HUES6 (cell line): ENCODE results near the gene STIM2.

Source experiments
- H3K27ac ChIP-seq: 2 replicates; pipeline ENCODE4 v1.7.0; 2013; ENCODE audit warnings: low read depth, mild to moderate bottlenecking, low read length, inconsistent platforms
- H3K27me3 ChIP-seq: 2 replicates; pipeline ENCODE4 v1.6.1; 2013; ENCODE audit warnings: low read length; ENCODE audit not compliant: control insufficient read depth, insufficient read depth
- H3K36me3 ChIP-seq: 2 replicates; pipeline ENCODE4 v1.6.1; 2013; ENCODE audit warnings: low read length; ENCODE audit not compliant: control insufficient read depth, insufficient read depth
- H3K4me1 ChIP-seq: 2 replicates; pipeline ENCODE4 v1.6.1; 2013; ENCODE audit warnings: low read length; ENCODE audit not compliant: control insufficient read depth, insufficient read depth
- H3K4me3 ChIP-seq: 2 replicates; pipeline ENCODE4 v1.5.1; 2013; ENCODE audit warnings: low read depth, low read length
- H3K9ac ChIP-seq: one replicate; pipeline ENCODE4 v1.6.1; 2013; ENCODE audit warnings: mild to moderate bottlenecking, low read length
- H3K9me3 ChIP-seq: 2 replicates; pipeline ENCODE4 v1.6.1; 2013; ENCODE audit warnings: low read depth, low read length; ENCODE audit not compliant: control insufficient read depth, insufficient read depth

The STIM2 gene

DNA sequence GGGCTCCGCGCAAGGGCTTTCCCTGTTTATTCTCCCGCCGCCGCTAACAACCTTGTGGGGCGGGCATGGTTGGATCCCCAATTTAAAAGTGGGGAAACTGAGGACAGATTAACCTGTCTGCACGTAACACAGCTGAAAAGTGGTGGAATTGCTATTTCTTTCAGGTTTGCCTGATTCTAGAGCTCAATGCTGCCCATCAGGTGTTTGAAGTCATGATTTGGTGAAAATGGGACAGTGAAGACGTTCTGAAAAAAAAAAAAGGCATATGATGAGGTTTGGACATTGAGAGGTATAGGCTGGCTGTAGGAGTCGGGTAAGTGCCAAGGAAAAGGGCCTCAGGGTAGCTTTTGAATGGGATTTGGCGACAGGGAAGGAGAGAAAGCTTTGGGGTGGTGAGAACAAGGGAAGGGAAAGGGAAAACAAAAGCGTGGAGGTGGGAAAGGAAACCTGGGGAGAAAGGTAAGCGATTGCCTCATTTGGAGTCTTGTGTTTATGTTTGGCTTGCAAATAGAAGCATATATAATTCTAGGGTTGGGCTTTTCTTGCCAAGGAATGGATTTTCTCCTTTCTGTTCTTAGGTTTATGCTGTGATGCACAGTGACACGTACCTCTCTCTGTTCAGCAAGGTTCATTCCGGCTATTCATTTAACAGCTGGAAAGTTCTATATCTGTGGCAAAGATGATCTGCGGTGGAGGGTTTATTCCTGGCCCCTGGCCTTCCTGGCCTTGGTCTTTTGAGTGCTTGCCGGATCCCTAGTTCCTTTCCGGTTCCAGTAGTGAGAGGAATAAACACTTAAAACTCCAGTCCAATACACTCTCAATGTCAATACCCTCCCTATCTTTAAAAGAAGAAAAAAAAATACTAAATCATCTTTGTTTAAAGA lies 2.4 kb upstream of the STIM2 start:
- Histone ChIP-seq H3K9me3 (no peaks in the 10 kb centered on the region), H3K36me3 (no peaks in the 10 kb centered on the region), H3K4me1 (peaks cover 27% of the 10 kb centered on the region), H3K9ac (peak overlapping the region; percentile 56), H3K27me3 (peaks cover 8% of the 10 kb centered on the region; the same call in 1 of the 2 replicates), H3K4me3 (peak overlapping the region; percentile 83), H3K27ac (no peak overlapping the region)

DNA sequence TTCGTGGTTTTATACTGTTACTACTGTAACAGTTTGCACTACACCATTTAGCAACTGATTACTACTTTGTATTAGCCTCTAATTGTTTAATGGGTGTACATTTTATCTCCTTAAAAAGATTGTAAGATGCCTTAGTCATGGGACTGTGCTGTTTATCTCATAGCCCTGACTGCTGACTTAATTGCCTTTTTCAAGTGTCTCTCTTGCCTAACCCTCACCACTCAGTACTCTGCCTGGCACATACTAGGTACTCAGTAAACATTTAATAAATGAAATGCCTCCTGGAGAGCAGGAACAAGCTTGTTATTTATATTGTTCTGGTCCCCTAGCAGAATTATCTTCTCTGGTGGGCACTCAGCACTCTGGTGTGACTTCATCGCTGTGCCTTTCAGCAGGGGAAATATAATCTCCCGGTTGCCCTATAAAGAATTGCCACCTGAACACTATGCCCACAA lies 1.7 kb upstream of the STIM2 start:
- Histone ChIP-seq H3K4me3 (peak overlapping the region; percentile 83), H3K27ac (no peak overlapping the region), H3K9me3 (no peaks in the 10 kb centered on the region), H3K27me3 (peaks cover 12% of the 10 kb centered on the region; the same call in 1 of the 2 replicates), H3K4me1 (peaks cover 32% of the 10 kb centered on the region), H3K36me3 (no peaks in the 10 kb centered on the region), H3K9ac (no peak overlapping the region)

DNA sequence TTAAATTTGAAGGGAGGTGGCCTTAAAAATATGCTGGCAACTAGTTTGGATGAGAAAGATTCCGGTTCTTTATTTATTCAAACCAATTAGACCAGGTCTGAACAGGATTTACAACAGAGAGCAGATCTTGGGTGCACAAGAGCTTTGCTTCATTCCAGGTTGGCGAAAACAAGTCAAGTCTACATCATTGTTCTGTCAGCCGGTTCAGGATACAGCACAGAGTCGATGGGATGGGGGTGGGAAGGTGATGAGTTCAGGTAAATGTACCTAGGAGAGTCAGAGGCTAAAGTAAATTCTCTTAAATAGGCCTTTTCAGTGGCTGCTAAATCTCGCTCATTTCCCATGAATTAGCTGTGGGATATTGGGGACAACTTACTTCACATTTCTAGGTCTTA lies 882 bp upstream of the STIM2 start:
- Histone ChIP-seq H3K27ac (no peak overlapping the region), H3K9me3 (no peaks in the 10 kb centered on the region), H3K36me3 (no peaks in the 10 kb centered on the region)

DNA sequence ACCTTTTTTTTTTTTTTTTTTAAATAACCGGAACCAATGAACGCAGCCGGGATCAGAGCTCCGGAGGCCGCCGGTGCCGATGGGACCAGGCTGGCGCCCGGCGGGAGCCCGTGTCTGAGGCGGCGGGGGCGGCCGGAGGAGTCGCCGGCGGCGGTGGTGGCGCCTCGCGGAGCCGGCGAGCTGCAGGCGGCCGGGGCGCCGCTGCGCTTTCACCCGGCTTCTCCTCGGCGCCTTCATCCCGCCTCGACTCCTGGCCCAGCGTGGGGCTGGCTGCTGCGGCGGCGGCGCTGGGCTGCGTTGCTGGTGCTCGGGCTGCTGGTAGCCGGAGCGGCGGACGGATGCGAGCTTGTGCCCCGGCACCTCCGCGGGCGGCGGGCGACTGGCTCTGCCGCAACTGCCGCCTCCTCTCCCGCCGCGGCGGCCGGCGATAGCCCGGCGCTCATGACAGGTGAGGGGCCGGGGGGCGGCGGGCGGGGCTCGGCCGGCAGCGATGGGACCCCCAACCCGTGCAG lies 337 bp downstream of the STIM2 start:
- Histone ChIP-seq H3K36me3 (no peaks in the 10 kb centered on the region), H3K9me3 (no peaks in the 10 kb centered on the region), H3K4me3 (peak overlapping the region; percentile 91), H3K27ac (no peak overlapping the region; the same call in 1 of the 2 replicates), H3K4me1 (peaks cover 47% of the 10 kb centered on the region), H3K9ac (peak overlapping the region; percentile 66), H3K27me3 (peaks cover 12% of the 10 kb centered on the region; the same call in 1 of the 2 replicates)

More for the DNA sequence above, 882 bp upstream of the STIM2 start:
- H3K4me1 ChIP-seq = peaks cover 40% of the 10 kb centered on the region
- peaks cover 12% of the 10 kb centered on the region; the same call in 1 of the 2 replicates for H3K27me3 ChIP-seq
- peak overlapping the region; percentile 76 for H3K9ac ChIP-seq
- H3K4me3 ChIP-seq = peak overlapping the region; percentile 91

DNA sequence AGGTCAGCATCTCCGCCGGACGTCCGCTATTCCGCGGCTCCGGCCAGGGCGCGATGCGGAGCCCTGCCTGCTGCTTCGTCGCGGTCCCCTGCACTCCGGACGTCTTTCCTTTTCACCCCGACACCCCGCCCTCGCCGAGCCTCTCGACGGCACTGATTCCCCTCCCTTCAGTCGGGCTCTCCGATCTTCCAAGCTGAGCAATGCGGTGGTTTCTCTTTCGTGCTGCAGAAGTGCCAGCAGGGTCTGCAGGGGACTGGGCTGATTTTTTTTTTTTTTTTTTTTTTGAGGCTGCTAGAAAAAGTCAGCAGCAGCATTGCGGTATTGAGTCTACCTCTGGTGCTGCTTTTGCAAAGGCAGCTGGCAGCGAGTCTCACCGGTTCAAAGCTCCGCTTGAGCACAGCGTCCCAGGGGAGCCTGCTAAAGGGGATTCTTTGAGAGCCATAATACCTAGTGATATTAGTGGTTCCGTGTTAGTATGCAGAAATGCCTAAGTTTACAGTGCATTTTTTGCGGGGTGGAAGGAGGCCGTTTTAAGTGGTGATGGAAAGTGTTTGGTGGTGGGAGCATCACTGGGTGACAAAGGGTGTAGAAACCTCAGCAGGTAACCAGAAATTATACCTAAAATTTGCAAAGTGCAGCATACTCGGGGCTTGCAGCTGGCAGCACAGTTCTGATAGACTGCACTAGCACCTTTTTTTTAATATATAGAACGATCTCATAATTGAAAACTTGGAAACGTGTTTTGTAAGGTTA lies 969 bp downstream of the STIM2 start:
- Histone ChIP-seq H3K4me3 (peak overlapping the region; percentile 91), H3K9ac (peak overlapping the region; percentile 66), H3K36me3 (no peaks in the 10 kb centered on the region), H3K27ac (no peak overlapping the region), H3K4me1 (peaks cover 53% of the 10 kb centered on the region), H3K27me3 (peaks cover 12% of the 10 kb centered on the region; the same call in 1 of the 2 replicates), H3K9me3 (no peaks in the 10 kb centered on the region)

DNA sequence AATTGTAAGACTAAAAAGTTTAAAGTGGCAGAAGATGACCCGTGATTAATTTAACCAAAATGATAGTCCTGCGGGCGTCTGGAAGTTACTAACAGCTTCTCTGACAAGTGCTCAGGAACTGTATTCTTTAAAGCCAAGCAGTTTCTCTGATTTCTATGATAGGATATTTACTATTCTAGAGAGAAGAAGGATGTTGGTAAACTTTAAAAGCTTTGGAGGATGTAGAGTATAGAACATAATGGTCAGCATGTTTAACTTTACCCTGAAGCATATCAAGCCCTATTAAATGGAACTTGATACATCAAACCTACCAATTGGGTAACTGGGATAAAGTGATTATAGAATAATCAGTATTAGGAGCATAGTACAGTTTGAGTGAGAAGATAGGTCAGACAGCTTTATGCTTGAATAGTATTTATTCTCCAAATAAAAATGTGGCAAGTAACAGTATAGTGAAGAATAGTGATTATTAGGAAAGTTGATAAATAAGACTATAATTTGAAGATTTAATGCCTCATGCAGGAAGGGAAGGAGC lies 1.8 kb downstream of the STIM2 start:
- no peak overlapping the region for H3K27ac ChIP-seq
- H3K4me1 ChIP-seq = peaks cover 56% of the 10 kb centered on the region
- peaks cover 12% of the 10 kb centered on the region; the same call in 1 of the 2 replicates for H3K27me3 ChIP-seq
- H3K36me3 ChIP-seq = no peaks in the 10 kb centered on the region
- no peak overlapping the region for H3K9ac ChIP-seq
- H3K4me3 ChIP-seq = peak overlapping the region; percentile 91
- no peaks in the 10 kb centered on the region for H3K9me3 ChIP-seq

DNA sequence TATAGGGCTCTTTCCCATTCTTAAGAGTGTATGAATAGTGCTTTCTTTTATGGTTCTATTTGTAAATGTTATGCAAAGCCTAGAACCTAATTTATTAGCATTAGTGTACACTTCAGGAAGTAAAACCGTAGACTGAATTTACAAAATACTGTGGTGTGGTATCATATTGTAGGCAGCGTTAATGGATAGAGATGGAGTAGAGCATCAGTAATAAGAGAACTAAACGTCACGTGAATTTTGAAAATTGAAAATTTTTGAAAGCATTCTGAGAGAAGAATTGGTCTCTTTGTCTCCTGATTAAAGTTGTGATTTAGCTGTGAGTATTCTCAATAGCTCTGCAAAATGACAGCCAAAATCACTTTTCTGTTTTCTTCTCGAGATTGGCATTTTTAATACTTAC lies 2.9 kb downstream of the STIM2 start:
- H3K27ac ChIP-seq = no peak overlapping the region
- H3K27me3 ChIP-seq = peaks cover 12% of the 10 kb centered on the region; the same call in 1 of the 2 replicates
- H3K4me3 ChIP-seq = peak overlapping the region; percentile 27; the same call in 1 of the 2 replicates
- H3K9ac ChIP-seq = no peak overlapping the region
- H3K4me1 ChIP-seq = peaks cover 52% of the 10 kb centered on the region
- no peaks in the 10 kb centered on the region for H3K36me3 ChIP-seq
- H3K9me3 ChIP-seq = no peaks in the 10 kb centered on the region

DNA sequence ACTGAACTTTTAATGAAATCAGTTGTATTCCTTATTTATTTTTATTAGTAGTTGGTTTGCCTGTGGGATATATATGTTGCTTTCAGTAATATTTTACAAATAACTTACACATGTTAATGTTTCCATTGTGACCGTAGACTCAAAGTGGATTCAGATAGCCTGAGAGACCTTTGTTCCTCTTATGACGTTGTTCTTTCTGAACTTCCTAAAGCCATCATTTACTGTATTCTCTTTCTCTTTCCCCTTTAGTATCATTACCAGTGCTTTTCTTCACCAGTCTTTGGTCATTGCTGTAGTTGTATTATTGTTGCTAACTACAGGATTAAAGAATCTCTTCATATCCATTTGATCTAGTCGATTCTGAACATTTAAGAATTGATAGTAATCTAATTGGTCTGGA lies 4.3 kb downstream of the STIM2 start:
- H3K27me3 ChIP-seq = peaks cover 12% of the 10 kb centered on the region; the same call in 1 of the 2 replicates
- H3K27ac ChIP-seq = no peak overlapping the region
- no peaks in the 10 kb centered on the region for H3K36me3 ChIP-seq
- no peak overlapping the region for H3K9ac ChIP-seq
- no peaks in the 10 kb centered on the region for H3K9me3 ChIP-seq
- H3K4me3 ChIP-seq = no peak overlapping the region
- H3K4me1 ChIP-seq = peaks cover 38% of the 10 kb centered on the region

DNA sequence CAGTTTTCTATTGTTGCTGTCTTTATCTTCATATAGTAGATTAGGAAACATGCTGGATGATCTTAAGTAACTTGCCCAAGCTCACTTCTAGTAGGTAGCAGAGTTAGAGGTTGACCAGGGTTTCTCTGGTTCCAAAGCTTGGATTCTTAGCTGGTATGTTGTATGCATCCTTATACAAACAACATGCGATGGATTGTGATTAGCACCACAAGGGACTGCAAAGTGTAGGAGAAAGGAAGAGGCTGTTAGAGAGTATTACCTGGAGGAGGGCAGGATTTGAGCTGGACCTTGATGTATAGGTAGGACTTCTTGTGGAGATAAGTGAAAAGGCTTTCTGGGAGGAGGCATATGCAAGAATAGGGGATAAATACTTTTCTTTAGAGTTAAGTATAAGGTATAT lies 5.6 kb downstream of the STIM2 start:
- H3K9me3 ChIP-seq = no peaks in the 10 kb centered on the region
- peaks cover 12% of the 10 kb centered on the region; the same call in 1 of the 2 replicates for H3K27me3 ChIP-seq
- no peak overlapping the region for H3K9ac ChIP-seq
- no peak overlapping the region for H3K27ac ChIP-seq
- H3K36me3 ChIP-seq = no peaks in the 10 kb centered on the region
- H3K4me3 ChIP-seq = no peak overlapping the region
- peaks cover 37% of the 10 kb centered on the region for H3K4me1 ChIP-seq

DNA sequence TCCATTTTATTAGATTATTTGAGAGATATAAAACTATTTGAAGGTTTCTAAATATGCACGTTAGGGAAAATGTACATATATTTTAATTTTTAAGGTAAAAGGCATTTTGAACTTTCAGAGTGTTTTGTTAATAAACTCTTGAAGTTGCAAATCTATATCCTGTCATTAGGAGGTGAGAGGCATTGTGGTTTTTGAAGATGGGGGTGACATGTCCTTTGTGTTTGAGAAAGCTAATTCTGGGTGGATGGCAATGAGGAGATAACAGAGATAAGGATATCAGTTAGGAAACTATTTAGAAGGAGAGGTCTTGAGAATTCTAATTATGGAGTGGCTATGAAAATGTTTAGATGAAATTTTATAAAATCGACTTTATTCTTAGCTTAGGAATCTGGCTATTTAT lies 6.1 kb downstream of the STIM2 start:
- no peak overlapping the region for H3K4me3 ChIP-seq
- no peaks in the 10 kb centered on the region for H3K9me3 ChIP-seq
- H3K4me1 ChIP-seq = peaks cover 39% of the 10 kb centered on the region
- peaks cover 12% of the 10 kb centered on the region; the same call in 1 of the 2 replicates for H3K27me3 ChIP-seq
- no peak overlapping the region for H3K27ac ChIP-seq
- no peaks in the 10 kb centered on the region for H3K36me3 ChIP-seq
- H3K9ac ChIP-seq = no peak overlapping the region
